GM19397 (cell line): Measurements from ENCODE around the gene GNAO1.

Experiments used
- ATAC-seq: cut with Tn5 transposase; IDR thresholded peaks from one replicate; pipeline ENCODE4 v1.9.1; 2021; ENCODE audit warnings: mild to moderate bottlenecking, moderate library complexity; ENCODE audit not compliant: unreplicated experiment

GNAO1 gene

GRCh38 chr16:56282451-56282850, 91.2 kb downstream of the GNAO1 start:
- ATAC-seq, result no peak

DNA sequence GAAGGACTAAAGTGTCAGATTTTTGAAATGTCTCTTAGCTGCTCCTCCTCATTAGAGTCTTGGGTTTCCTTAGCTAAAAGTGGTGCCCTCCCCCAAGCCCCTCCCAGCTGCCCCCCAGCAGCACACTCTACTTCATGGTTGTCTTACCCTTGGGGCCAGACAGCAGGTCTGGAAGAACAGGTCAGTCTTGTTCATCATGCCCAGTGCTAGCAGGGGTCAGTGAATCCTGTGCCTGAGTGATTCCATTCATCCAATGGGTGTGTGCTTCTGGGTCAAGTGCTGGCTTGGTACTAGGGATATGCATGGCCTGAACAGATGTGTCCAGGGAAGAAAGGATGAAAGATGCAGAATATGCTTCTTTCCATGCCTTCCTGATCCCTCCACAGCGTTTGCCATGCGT, 93.2 kb downstream of the GNAO1 start:
- no peak for ATAC-seq

DNA sequence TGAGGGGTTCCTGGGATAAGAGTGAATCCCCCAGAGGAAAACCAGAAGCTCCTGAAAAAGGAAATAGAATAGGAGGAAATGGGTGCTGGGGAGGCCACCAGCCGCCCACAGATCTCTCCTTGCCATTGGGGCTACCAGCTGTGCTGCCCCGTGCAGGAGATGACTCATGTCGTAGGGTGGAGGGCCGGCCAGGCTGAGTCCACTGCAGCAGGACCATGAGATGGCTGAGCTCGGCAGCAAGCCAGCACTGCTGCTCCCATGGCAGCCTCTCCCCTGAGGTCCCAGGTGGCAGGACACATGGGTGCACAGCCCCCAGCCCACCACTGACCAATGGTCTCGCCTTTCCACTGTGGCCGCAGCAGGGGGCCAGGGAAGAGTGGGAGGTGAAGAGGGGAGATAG, 95.5 kb downstream of the GNAO1 start:
- ATAC-seq, result no peak

DNA sequence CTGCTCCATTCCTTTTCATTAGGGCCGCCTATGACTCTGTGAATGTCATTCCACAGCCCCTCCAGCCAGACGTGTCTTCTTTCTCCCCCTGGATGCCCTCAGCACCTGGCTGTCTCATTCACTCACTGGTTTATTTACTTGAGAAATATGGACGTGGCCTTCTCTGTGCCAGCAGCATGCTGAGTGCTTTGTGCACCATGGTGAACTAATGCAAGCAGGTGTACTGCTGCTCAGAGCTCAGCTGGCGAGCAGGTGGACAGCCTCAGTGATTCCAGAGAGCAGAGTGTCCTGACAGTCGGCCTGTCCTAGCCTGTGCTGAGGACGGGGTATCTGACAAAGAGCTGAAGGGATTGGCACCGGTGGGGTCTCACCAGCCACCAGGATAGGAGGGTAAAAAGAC, 96.7 kb downstream of the GNAO1 start:
- ATAC-seq, result no peak

- ATAC-seq, result no peak
Measured at GRCh38 chr16:56289416-56289815, 98.1 kb downstream of the GNAO1 start.

GRCh38 chr16:56289862-56290261, 98.6 kb downstream of the GNAO1 start:
- no peak for ATAC-seq

GRCh38 chr16:56294014-56294413, 102.7 kb downstream of the GNAO1 start:
- no peak for ATAC-seq

GRCh38 chr16:56294579-56294978, 103.3 kb downstream of the GNAO1 start:
- no peak for ATAC-seq

DNA sequence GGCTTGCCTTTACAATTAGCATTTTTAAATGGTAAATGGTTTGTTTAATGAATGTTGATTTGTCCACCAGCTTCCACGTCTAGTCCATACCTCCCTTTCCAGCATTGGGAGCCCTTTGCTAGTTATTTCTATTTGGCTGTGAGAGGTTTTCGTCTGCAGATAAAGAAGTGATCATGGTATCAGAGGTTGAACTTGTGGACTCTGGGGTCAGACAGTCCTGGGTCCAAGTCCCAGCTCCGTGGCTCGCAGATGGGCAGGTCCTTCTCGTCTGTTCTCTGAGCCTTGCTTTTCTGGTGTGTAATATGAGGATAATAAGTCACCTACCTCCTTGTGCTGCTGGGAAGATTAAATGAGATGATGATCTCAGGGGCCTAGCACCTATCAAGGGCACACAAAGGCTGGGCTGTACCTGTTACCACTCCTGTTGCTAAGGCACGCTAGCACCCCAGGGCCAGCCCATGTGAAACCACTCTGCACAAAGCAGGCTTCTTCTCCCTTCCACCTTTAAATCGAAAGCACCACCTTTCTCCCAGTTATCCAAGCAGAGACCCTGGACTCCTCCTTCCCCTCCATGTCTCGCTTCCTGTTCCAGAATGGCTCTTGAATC, 103.9 kb downstream of the GNAO1 start:
- no peak for ATAC-seq

DNA sequence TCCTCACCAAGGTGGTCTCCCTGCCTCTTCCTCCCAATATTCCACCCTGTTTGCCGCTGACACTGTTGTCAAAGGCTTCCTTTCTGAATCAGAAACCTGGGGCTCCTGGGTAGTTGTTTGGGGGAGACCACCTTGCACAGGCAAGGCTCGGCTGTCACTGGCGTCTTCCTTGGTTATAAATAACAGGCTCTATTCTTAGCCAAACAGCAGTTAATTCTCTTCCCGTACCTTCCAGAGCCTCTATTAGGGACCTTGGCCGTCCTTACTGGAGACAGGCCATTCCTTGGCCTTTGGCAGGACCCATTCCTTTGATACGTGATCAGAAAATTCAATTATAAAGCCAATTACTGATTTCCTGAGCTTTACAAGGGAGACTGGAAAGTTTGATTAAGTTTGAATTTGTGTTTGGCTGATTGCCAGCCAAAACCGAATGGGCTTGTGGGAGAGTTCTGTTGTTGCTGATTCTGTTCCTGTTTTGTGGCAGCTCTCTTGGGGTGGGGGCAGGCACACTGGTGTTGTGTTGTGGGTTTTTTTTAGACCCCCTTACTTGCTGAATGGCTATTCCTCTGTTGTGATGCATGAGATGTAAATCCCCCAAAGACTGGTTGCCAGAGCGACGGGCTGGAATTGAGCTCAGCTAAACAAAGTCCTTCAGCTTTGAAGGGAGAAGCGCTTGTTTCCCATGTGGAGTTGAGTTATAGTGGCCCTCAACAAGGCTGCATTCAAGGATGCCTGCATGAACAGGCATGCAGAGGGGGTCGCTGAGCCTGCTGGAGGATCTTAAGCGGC, 104.6 kb downstream of the GNAO1 start:
- ATAC-seq, result no peak

GRCh38 chr16:56297684-56298083, 106.4 kb downstream of the GNAO1 start:
- ATAC-seq, result no peak

GRCh38 chr16:56298116-56298515, 106.8 kb downstream of the GNAO1 start:
- no peak for ATAC-seq

DNA sequence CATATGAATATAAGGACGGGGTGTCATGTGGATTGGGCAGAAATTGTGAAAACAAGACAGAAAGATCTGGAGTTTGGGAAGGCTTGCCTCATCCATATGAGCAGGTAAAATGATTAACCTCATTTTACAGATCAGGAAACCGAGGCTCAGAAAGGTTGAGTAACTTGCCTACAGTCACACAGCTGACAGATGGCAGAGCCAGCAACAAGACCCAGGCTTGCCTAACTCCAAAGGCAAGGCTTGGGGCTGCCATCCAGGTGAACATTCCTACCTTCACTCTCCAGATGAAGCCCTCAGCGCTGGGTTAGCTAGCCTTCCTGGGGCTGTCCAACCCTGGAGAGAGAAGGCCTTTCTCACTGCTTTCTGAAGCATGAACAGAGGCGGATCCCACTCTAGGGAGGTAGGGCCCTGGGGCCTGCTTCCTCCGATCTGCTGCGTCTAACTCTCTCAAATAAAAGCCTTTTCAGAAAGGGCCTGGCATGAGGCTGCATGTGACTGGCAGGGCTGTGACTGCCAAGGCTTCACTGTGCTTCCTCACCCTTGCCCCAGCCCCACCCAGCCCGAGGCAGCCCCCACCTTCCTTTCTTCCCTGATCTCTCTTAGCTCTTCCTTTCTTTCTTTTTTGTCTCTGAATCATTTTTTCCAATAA, 107.8 kb downstream of the GNAO1 start:
- ATAC-seq, result no peak

DNA sequence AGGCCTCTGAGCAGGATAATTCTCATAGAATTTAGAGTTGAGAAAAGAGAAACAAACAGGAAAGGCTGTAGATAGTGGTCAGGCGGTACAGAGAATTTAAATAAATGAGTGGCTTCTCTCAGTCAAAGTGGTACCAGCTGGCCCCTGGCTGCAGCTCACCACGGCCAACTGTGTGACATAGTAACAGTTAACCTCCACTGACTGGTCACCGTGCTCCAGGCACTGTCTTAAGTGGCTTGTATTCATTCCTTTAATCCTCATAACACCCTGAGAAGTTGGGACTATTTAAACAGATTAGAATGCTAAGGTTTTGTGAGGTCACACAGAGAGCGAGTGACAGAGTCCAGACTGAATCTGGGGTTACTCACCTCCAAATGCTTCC, 108.9 kb downstream of the GNAO1 start:
- no peak for ATAC-seq

DNA sequence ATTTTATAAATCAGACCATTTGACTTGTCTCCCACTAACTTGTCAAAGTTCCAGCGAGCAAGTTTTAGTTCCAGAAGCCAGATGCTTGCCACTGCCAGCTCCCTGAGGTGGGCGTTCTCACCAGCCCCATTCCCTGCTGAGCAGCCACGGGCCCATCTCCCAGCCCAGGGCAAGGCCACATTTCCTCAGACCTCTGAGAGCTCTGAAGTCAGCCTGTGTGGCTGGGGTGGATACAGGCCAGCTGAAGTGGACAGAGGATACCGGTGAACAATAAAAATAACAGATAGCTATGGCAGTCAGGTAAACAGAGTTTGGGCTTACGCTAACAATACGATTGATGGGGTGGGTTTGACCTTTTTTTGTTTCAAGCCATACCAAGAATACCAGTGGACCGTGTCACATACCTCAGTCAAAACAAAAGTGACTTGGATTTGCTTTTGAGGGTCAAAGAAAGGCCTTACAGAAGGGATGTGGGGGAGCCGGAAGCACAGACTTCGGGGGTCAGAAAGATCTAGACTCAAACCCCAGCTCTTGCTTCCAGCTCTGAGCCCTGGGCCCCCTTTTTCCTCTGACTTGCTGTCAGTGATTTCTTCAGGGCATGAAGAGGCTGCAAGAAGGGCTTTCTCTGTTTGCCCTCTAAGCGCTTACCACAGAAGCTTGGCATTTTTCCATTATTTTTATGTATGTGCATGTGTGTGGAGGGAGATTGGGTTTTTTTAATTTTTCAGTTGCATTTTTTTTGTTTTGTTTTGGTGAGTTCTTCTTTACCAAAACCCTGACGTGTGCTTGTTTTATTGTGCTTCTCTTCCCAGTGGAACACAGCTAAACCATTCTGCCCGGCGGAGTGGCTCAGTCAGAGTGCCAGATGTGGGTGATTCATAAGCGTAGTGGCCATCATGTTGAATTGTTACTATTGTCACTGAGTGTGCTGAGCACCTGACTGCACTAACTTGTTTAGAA, 109.9 kb downstream of the GNAO1 start:
- ATAC-seq, result no peak

- ATAC-seq, result no peak
Measured at GRCh38 chr16:56302506-56302905, 111.2 kb downstream of the GNAO1 start.

GRCh38 chr16:56303066-56303715, 111.9 kb downstream of the GNAO1 start:
- ATAC-seq, result no peak

- no peak for ATAC-seq
Measured at GRCh38 chr16:56303880-56304279, 112.6 kb downstream of the GNAO1 start.

DNA sequence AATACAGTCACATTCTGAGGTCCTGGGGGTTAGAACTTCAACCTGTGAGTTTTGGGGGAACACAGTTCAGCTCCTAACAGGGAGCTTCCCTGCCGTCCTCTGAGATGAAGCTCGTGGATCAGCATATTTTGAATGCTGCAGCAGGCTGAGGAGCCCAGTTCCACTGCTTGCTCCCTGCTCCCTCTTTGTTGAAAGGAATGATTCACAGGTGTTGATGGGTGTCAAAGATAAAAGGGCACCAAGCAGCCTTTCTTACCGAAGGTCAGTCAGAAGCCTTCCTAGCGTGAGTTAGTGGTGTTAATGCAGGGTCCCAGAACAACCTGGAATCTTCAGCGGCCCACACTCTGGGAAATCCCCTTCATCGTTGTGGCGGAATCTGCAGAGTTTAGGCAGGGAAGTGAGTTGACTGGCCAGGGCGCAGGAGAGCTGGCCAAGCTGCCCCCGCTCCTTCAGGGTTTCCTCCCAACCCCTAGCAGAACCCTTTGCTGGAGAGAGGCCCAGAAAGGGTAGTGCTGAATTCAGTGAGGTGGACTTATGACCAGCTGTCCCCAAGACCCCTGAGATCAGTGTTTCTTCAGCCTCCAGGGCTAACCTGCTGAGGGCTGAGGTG, 114.8 kb downstream of the GNAO1 start:
- no peak for ATAC-seq
